ENCODE measurements around the gene RAB27A.
A peak's percentile ranks its signal among the peaks of the same experiment; 100 is the strongest.
"Not testable (repeated sequence)": the region's sequence is repeated elsewhere in the genome, so short reads cannot be mapped to it uniquely, and the experiment has no call there.

RAB27A gene

GRCh38 chr15:55250392-55250791, 39.2 kb downstream of the RAB27A start:
- peak; percentile 67 for DNase-seq

GRCh38 chr15:55249885-55250284, 39.7 kb downstream of the RAB27A start:
- not testable (repeated sequence) for DNase-seq

GRCh38 chr15:55248895-55249294, 40.7 kb downstream of the RAB27A start:
- DNase-seq: no peak

- DNase-seq: no peak
Observed at GRCh38 chr15:55247766-55248427, 41.7 kb downstream of the RAB27A start.

GRCh38 chr15:55247311-55247710, 42.3 kb downstream of the RAB27A start:
- DNase-seq: no peak

GRCh38 chr15:55246567-55246966, 43.0 kb downstream of the RAB27A start:
- DNase-seq: no peak

GRCh38 chr15:55245059-55245458, 44.6 kb downstream of the RAB27A start:
- no peak for DNase-seq

GRCh38 chr15:55241891-55242290, 47.7 kb downstream of the RAB27A start:
- peak; percentile 61 for DNase-seq

- DNase-seq: no peak
Observed at GRCh38 chr15:55241186-55241585, 48.4 kb downstream of the RAB27A start.

GRCh38 chr15:55240125-55240760, 49.4 kb downstream of the RAB27A start:
- no peak for DNase-seq

- no peak for DNase-seq
Observed at GRCh38 chr15:55239440-55240124, 50.0 kb downstream of the RAB27A start.

- no peak for DNase-seq
Observed at GRCh38 chr15:55238877-55239276, 50.7 kb downstream of the RAB27A start.

GRCh38 chr15:55237219-55238130, 52.1 kb downstream of the RAB27A start:
- no peak for DNase-seq

GRCh38 chr15:55235546-55236036, 54.0 kb downstream of the RAB27A start:
- no peak for DNase-seq

GRCh38 chr15:55234800-55235104, 54.9 kb downstream of the RAB27A start:
- DNase-seq: no peak

- no peak for DNase-seq
Observed at GRCh38 chr15:55234104-55234799, 55.4 kb downstream of the RAB27A start.

GRCh38 chr15:55231455-55231854, 58.2 kb downstream of the RAB27A start:
- no peak for DNase-seq

GRCh38 chr15:55230953-55231352, 58.7 kb downstream of the RAB27A start:
- no peak for DNase-seq

- DNase-seq: no peak
Observed at GRCh38 chr15:55230051-55230670, 59.5 kb downstream of the RAB27A start.

- no peak for DNase-seq
Observed at GRCh38 chr15:55226127-55226526, 63.5 kb downstream of the RAB27A start.

GRCh38 chr15:55224892-55225291, 64.7 kb downstream of the RAB27A start:
- DNase-seq: peak; percentile 13

- DNase-seq: no peak
Observed at GRCh38 chr15:55222588-55222987, 67.0 kb downstream of the RAB27A start.

Measured in fibroblast of skin of abdomen (primary cell).